RPMI7951 (cell line): ENCODE data around the gene SEC31A. TPM values are rescaled to one million over a fixed set of nuclear protein-coding genes. Genes with fewer than 3 reads are reported as not detected.
"Not testable (repeated sequence)": the region's sequence is repeated elsewhere in the genome, so short reads cannot be mapped to it uniquely, and the experiment has no call there.

Source experiments
- DNase-seq: peaks from one replicate; pipeline ENCODE4 v3.0.0-alpha.2; 2012; ENCODE audit warnings: low read depth
- total RNA-seq: library from RNA; depleted of rRNA; stranded (reverse); fragments of >200 nt; shearing (Covaris generic); gene quantifications from 2 replicates; pipeline ENCODE4 v1.2.3, GENCODE V29; 2014

The SEC31A gene
- total RNA-seq, 1 experiment from 2014 or later: 174 TPM

DNA sequence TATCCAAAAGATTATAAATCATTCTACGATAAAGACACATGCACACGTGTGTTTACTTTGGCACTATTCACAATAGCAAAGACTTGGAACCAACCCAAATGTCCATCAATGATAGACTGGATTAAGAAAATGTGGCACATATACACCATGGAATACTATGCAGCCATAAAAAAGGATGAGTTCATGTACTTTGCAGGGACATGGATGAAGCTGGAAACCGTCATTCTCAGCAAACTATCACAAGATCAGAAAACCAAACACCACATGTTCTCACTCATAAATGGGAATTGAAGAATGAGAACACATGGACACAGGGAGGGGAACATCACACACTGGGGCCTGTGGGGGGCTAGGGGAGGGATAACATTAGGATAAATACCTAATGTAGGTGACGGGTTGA, 57.9 kb downstream of the SEC31A start:
- not testable (repeated sequence) for DNase-seq

DNA sequence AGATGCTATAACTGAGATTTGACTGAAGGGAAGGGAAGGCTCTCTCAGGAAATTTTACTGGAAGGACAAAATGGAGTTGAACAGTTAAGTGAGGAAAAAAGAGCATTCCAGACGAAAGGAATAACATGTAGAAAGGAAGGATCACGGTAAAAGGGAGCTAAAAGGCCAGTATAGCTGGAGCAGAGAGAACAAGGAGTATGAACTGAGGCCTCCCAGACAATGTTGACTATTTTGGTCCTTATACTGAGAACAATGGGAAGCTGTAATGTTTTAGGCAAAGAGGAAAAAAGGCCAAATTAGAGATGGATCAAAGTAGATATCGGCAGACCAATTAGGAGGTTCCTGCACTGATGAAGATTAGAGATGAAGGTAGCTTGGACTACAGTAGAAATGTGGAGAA, 65.5 kb downstream of the SEC31A start:
- no peak for DNase-seq

DNA sequence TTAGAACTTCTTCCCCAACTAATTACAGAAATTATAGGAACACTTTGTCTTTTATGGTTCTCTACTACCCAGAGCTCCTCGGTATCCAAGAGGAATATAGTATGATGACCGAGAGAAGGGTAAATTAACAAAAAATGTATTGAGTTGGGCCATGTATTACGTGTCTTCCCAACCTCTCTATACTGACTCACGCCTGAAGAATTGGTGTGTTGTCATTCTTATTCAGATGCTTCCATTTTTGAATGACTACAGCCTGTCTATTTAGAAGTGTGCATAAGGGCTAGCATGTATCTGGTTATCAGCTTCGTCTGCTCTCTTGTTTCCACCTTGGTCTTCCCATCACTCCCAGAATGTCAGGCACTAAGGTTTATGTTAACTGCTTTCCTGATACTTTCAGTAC, 67.9 kb downstream of the SEC31A start:
- DNase-seq: peak; percentile 10

DNA sequence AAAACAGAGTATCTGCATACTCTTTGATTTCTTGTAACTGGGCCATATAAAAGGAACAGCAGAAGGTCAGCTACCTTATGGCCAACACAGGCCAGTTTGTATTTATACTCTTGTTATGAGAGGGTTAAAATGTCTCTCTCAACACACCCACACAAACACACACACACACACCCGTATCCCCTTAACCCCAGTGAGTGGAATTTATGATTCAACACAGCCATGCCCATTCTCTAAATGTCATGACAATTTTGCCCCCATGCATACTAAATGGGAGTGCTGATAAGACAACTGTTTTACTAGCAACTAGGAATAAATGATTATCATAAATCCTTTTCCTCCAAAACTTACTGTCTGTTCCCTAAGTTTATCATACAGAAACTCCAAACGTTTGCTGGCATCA, 70.3 kb downstream of the SEC31A start:
- DNase-seq: no peak

DNA sequence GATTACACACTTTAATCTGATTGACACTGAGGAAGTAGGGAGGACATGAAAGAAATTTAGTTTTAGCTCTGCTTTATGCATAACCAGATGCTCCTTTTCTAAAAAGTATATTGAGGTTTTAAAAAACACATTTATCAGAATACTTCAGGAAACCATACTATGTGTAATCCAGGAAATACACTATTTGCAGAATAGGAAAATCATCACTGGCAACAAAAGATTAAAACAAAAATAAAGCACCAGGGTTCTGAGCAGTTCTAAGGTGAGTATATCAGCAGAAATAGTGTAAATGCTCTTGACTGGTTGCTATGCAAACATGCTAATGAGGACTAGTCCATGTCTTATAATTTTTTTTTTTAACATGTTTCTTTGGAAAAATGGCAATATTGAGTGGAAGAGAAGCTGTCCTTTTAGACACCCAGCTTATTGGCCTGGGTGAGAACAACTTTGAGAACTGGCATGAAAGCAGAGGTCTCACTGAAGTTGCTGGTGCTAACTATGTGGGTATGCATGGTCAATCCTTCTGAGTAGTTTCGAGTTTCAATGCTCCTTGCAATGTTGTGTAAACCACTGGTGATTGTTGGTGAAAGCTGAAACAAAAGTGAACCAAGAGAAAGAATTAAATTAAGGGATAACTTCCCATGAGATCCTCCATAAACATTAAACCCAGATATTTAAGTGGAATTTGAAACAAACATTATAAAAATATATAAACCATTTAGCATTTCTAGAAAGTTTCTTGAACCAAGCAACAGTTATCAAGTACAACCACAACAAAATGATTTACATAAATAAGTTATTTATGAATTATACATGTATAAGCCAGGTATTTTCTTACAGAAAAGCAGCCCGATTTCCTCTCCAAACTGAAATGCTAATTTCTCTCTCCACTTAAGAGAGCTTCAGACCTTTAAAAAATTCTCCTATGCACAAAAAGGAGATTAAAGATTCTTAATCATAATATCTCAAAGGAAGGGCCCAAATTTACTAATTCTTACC, 72.0 kb downstream of the SEC31A start:
- DNase-seq: no peak

DNA sequence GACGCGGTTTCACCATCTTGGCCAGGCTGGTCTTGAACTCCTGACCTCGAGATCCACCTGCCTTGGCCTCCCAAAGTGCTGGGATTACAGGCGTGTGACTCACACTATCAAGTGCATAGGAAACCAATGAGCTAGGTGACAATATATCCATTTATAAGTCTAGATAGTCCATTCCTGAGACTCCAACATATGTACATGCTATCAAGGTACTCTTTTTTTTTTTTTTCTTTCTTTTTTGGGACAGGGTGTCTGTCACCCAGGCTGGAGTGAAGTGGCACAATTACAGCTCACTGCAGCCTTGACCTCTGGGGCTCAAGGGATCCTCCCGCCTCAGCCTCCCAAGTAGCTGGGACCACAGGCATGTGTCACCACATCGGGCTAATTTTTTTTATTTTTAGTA, 74.1 kb downstream of the SEC31A start:
- DNase-seq: not testable (repeated sequence)

DNA sequence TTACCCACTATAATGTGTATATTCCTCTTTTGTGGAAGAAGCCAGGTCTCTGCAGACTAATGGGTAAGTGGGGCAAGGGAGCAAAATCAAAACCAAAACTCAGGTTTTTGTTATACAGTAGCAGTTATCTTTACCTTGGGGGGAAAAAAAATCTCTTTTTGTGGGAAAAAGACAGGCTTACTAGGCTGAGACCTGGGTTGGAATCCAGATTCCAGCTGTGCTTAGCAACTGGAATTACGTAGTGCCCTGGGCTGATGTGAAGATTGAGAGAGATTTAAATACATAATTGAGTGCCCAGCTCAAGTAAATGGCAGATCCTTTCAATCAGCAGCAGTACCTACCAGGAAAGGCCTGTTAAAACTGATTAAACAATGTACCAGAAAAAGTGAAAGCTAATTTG, 76.9 kb downstream of the SEC31A start:
- no peak for DNase-seq

DNA sequence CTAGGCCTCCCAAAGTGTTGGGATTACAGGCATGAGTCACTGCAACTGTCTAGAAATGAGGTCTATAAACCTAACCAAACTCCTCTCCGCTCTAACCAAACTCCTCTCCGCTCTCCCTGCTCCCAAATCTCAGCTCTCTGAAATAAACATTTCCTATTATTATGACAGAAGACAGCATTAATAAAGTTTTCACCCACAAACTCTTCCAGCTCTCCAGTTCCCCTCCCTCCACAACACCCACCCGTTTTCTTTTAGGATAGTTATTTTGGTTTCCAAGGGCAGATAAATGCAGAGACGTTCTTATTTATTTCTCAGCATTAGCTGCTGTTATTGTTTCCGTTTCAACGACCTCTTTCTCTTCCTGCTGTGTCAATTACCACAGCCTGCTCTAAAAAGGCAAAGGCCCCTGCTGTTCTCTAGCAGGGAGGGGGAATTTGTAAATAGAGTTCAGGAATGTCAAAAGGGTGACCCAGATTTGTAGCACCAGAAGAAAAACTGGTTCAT, 79.1 kb downstream of the SEC31A start:
- peak; percentile 19 for DNase-seq

DNA sequence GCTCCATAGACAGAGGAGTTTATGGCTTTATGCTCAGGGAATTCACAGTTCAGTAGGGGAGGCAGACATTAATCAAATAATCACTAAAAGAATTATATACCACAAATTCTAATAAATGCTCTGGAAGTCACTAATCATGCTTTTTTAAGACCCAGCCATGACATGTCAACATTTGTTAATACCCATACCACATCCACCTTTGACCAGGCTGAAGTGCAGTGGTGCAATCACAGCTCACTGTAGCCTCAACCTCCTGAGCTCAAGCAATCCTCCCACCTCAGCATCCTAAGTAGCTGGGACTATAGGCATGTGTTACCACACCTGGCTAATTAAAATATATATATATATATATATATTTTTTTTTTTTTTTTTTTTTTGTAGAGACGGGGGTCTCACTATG, 79.6 kb downstream of the SEC31A start:
- no peak for DNase-seq

DNA sequence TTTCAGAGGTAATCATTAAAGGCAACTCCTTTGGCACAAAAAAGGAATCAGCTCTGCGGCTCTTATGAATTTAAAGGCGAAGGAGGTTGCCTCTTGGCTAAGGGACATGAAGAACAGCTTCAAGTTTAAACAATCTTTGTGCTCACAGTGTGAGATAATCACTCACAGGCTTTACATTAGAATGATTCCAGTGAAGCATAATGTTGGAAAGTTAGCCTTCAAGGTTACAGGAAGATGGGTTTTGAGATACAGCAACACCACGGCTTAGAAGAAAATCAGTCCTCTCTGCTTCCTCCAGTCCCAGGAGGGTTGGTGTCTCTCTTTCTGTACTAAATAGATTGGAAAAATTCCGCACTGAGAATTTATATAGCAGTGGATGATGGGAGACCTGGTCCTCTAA, 80.8 kb downstream of the SEC31A start:
- no peak for DNase-seq

DNA sequence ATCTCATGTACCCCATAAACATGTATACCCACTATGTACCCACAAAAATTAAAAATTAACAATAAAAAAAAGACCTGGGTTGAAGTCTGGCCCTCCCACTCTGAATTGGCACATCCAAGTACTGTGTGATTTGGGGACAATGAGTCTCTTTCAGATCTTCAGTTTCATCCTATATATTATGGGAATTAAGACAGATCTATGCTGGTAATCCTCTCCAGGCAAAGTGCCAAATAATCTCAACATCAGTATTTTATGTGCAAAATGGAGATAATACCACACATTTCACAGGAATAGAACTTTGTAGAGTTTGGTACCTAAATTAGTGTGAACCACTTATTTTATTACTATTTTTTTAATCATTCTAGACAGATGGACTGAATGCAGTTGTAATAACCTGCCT, 81.3 kb downstream of the SEC31A start:
- DNase-seq: no peak

DNA sequence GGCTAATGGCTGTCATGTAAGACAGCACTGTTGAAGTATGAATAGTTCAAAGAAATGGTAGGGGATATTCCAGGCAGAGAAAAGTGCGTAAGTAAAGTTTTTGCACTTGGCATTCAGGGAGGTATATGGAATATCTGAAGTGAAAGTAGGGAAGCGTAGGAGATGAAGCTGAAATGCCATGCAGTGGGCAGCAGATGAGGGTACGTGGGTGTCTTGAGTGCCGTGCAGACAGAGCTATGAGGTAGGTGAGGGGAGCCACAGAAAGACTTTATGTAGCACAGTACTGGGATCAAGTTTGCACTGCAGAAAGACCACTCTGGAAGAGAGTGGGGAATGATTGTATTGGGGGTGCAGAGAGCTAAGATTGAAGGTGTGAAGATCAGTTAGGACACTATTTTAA, 87.2 kb downstream of the SEC31A start:
- no peak for DNase-seq

DNA sequence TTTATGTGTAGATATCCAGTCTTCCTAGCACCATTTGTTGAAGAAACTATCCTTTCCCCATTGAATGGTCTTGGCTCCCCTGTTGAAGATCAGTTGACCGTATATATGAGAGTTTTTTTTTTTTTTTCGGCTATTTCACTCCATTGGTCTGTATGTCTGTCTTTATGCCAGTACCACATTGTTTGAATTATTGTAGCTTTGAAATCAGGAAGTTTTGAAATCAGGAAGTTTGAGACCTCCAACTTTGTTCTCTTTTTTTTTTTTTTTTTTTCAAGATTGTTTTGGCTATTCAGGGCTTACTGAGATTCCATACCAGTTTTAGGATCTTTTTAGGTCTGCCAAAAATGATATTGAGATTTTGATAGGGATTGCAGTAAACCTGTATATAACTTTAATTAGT, 88.0 kb downstream of the SEC31A start:
- no peak for DNase-seq

DNA sequence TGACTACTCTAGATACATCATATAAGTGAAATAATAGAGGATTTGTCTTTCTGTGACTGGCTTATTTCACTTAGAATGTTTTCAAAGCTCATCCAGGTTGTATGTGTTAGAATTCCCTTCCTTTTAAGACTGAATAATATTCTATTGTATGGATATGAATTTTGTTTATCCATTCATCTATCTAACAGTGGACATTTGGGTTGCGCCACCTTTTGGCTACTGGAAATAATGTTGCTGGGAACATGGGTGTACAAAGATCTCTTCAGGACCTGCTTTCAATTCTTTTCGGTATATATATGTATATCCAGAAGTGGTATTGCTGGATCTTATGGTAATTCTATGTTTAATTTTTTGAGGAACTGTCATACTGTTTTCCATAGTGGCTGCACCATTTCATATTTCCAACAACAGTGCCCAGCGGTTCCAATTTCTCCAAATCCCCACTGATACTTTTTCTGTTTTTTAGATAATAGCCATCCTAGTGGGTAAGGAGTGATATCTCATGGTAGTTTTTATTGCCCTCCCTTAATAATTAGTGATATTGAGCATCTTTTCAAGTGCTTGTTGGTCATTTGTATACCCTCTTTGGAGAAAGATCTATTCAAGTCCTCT, 88.9 kb downstream of the SEC31A start:
- DNase-seq: peak; percentile 32

DNA sequence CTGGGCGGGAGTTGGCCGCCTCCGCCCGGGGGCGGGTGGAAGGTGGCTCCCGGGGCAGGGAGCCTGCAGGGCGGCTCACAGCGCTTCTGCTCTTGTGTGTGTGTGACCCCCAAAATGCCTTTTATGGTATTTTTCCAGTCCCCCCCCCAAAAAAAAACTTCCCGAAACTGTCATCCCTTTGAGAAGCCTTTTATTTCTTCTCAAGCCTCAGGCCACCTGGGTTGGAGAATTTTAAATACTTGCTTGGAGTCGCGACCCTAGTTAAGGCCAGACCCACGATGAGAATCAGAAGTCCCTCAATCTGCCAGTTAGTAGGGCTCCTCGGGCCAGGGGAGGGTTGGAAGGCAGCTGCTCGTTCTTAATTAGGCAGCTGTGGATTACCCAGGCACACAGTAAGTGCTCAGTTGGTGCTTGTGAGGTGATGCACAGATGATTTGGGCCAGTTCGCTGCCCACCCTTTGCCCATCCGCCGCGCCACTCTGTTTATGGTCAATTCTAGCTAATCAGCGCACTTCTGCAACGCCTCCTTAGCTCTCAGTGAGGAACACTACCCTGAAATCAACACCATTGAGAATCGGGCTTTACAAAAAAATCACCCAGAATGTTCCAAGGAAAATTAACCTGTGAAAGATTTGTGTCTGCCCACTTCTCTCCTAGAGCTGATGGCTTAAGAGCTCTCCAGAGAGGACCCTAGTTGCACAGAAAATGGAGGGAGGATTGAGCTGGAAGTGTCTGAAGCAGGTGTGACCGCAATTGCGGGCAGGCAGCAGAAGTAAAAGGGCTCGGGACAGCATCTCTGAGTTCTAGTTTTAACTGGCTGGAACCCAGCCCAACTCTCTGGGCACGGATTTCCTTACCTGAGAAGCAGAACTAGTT, 91.7 kb downstream of the SEC31A start:
- peak; percentile 10 for DNase-seq

DNA sequence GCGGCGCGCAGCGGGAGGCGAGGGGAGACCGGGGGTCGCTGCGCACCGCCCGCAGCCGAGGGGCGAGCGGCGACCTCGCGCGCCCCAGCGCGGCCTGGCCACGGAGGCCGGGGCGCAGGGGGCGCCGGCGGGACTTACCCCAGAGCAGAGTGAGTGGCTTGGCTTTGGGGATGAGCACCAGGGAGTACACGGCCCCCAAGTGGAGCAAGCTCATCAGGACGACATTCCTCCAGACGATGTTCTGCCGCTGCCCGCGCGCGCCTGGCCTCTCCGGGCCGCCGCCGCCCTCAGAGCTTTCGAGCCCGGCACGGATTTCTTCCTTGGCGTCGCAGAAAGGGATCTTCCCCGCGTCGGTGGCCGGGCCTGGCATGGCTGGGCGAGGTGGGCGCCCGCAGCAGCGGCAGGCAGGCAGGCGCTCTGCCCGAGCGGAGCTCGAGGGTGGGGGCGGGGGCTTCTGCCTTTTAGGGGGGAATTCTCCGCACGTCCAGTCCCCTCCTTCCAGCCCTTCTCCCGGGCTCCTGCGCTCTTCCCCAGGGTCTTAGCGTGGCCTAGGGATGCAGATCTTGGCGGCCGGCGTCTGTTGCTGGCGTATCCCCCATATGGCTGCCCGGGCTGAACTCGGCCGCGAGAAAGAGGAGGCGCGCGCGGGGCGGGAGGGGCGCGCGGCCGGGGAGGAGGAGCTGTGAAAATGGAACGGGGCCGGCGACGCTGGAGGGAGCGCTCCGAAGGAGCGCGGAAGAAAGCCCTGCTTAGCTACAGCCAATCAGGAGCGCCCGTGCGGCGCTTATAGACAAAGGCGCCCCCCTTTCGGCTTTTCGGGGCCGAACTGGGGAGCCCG, 92.6 kb downstream of the SEC31A start, which contains the start of gene SCD5:
Gene SCD5, minus strand, starts transcription at position 629 of the 838 bp plus-strand sequence. Its CDS starts 259 bp downstream, at position 370.
- peak; percentile 82 for DNase-seq

DNA sequence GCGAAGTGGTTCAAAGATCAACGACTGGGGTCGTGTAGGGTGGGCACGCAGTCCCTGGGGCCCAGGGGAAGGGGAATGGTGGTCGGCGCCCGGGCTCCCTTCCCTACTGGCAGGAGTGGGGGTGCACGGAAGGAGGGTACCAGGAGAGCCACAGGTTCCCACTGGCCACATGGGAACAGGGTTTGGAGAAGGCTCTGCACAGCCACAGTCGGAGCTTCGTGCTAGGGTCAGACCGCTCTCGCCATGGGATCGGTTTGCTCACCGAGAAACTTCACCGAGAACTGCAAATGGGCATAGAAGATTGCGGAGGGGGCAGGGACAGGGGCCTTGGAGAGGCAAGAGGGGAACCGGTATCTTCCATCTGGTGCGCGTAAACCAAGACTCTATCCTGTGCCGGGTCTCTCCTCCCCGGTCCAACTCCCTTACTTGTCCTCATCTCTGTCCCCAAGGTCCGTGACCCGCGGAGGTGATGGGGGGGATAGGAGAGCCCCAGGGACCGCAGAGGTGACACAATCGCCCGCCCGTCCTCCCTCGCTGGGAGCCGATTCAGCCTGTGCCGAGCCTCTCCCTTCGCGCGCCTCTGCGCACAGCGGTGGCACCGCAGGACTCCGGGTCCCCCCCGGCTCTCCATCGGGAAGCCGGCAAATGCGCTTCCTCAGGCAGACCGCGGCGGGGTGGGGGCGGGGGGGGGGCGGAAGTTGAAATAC, 93.4 kb downstream of the SEC31A start:
- DNase-seq: peak; percentile 19

DNA sequence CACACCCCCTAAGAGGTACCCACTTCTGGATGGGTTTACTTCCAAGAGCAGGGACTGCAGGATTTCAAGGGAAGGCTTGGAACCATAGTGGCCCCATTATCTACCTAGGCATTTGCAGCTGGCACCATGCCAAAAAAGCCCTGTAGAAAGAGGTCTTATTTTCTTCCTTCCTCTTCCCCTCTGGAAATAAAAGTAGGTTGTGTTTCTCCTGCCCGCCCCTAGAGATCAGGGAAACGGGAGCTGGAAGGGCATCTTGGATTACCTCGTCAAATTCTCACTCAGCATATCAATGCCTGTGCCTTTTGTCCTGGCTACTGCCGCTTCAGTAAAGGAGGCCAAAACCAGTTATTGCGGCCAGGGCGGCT, 93.9 kb downstream of the SEC31A start:
- no peak for DNase-seq

DNA sequence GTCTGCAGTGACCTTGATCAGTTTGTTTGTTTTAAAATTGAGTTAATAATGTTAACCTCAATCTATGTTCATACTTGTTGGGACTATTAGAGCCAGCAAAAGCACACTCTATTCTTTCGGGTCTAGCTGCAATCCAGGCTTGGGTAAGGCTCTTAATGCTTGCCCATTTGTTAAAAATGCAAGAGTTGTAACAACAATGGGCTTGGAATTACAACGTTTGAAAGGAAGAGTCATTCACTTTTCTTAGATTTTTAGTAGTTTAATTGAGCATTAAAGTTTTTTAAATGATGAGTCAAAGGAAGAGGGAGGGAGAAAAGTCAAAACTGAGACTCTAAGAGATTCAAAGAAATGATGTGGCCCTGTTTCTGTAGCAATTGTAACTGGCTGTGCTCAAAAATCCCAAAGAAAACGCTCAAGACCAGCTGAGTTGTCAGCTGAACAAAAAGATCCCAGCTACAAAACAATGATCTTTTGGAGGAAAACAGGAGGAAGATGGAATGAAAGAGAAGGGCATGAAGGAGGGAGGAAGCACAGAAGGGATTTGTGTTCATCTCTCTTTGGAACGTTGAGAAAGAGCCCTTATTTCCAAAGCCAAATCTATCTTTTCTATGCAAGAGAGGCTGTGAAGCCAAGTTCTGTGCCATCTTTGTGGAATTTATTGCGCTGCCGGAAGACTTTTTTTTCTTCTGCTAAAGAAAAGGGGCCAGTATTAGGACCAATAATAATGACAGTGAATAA, 97.9 kb downstream of the SEC31A start:
- no peak for DNase-seq

DNA sequence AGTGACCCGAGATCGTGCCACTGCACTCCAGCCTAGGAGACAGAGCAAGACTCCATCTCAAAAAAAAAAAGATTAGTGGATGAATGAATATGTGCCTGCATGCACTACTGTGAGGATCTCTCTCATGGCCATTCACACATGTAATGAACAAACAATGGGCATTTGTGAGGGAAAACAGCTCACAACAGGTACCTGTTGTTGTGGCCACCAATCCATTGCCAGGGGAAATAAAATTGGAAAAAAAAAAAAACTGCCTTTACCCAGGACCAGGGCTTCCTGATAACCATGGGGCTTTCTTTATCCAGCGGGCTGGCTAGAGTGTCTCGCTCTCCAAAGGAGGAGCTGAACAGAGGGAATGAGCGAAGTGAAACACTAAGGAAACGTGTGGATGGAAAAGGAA, 99.8 kb downstream of the SEC31A start:
- no peak for DNase-seq
